Measurements from ENCODE around the gene PDE6G.

The PDE6G gene

GRCh38 chr17:81656835-81657234 lies 493 bp upstream of the PDE6G start:
- FAIRE-seq: no peak

GRCh38 chr17:81655378-81656117 lies 794 bp downstream of the PDE6G start:
- FAIRE-seq: no peak

GRCh38 chr17:81652906-81653771 lies 3.2 kb downstream of the PDE6G start:
- no peak for FAIRE-seq

GRCh38 chr17:81651692-81652091 lies 4.7 kb downstream of the PDE6G start:
- FAIRE-seq: no peak

GRCh38 chr17:81650951-81651350 lies 5.4 kb downstream of the PDE6G start:
- FAIRE-seq: no peak

- FAIRE-seq: no peak
Measured at GRCh38 chr17:81648707-81649085, 7.6 kb downstream of the PDE6G start.

- FAIRE-seq: no peak
Measured at GRCh38 chr17:81648013-81648706, 8.2 kb downstream of the PDE6G start.

- no peak for FAIRE-seq
Measured at GRCh38 chr17:81647640-81648012, 8.7 kb downstream of the PDE6G start.

- no peak for FAIRE-seq
Measured at GRCh38 chr17:81646869-81647600, 9.3 kb downstream of the PDE6G start.

GRCh38 chr17:81644976-81645952 lies 11.1 kb downstream of the PDE6G start:
- FAIRE-seq: no peak

GRCh38 chr17:81644496-81644895 lies 11.8 kb downstream of the PDE6G start:
- no peak for FAIRE-seq

- no peak for FAIRE-seq
Measured at GRCh38 chr17:81641825-81642489, 14.4 kb downstream of the PDE6G start.

- FAIRE-seq: no peak
Measured at GRCh38 chr17:81640011-81640410, 16.3 kb downstream of the PDE6G start.

GRCh38 chr17:81638683-81639082 lies 17.7 kb downstream of the PDE6G start:
- no peak for FAIRE-seq

- FAIRE-seq: no peak
Measured at GRCh38 chr17:81636505-81637288, 19.6 kb downstream of the PDE6G start, which contains the start of the genes NPLOC4 and TSPAN10. NPLOC4 (minus strand) TSS chr17:81637112; CDS start chr17:81636930, 182 bp downstream. TSPAN10 (plus strand) TSS chr17:81637196; CDS start chr17:81642413, 5,217 bp downstream.

- no peak for FAIRE-seq
Measured at GRCh38 chr17:81635973-81636504, 20.3 kb downstream of the PDE6G start.

GRCh38 chr17:81635431-81635830 lies 20.9 kb downstream of the PDE6G start:
- FAIRE-seq: no peak

- FAIRE-seq: no peak
Measured at GRCh38 chr17:81631482-81631881, 24.9 kb downstream of the PDE6G start.

GRCh38 chr17:81630274-81630673 lies 26.1 kb downstream of the PDE6G start:
- no peak for FAIRE-seq

Data from A204.1 (cell line).